NOMO-1 treated with dmso at 0.1 percent for 144 hours (cell line): ENCODE results near the gene RNF133.
"Not testable (repeated sequence)": the region's sequence is repeated elsewhere in the genome, so short reads cannot be mapped to it uniquely, and the experiment has no call there.

Experiments
- DNase-seq: peaks from one replicate; lab custom pipeline; 2025; ENCODE audit not compliant: unreplicated experiment; lab: John Stamatoyannopoulos, UW

RNF133 gene

GRCh38 chr7:122691569-122692235, 7.2 kb downstream of the RNF133 start:
- no peak for DNase-seq

- no peak for DNase-seq
Measured at GRCh38 chr7:122689346-122690109, 9.4 kb downstream of the RNF133 start.

DNA sequence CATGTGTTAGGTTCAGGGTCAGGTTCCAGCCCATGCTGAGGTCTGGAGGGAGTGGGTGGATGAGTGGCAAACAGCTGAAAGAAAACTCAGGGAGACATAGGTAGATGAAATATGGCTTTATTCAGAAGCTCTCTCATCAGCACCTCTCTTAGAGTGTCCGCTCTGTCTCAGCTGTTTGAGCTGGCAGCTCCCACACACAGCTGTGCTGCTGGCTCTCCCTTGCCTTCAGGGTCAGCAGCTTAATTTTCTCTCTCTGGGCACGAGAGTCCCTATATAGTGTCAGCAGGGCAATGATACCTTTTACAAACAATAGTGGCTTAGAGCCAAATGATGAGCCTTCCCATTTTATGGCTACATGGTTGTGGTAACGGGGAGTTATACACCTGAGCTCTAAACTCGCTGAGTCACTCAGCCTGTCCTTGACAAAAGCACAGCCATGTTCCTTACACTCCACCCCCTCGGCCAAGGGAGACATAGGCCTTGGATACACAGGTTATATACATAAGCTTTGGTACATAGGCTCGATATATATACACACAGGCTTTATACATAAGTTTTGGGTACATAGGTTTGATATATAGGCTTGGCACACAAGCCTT, 10.4 kb downstream of the RNF133 start:
- DNase-seq: no peak

DNA sequence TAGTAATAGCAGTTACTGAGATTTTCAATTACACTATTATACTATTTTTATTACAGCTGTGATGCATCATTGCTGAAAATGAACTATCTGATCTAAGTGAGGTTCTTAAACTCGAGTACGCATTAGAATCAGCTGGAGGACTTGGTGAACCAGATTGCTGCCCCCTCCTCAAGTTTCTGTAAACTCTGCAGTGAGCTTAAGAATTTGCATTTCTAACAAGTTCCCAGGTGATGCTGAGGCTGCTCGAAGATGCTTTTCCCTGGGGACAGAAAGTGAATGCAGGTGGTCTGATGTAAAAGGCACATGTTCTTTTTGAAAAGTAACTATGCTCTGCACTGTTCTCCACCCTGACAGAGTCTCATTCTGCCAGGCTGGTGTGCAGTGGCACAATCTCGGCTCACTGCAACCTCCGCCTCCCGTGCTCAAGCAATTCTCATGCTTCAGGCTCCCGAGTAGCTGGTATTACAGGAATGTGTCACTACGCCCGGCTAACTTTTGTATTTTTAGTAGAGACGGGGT, 12.5 kb downstream of the RNF133 start:
- no peak for DNase-seq

DNA sequence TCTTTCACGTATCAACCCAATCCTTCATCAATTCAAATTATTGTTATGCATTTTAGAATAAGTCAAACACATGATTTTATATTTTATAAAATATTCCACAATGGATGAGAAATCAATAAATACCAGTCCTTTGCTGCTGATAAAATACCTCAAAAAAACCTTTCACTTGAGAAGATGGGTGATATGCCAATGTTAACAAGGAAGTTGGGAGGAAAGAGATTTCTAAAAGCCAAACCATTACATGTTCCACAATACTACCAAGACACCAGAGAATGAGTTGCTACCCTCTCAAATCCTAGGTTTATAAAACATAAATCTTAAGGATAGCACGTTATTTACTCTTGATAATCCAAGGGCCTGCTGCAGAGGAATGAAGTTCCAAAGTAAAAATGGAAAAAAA, 14.4 kb downstream of the RNF133 start:
- DNase-seq: no peak

DNA sequence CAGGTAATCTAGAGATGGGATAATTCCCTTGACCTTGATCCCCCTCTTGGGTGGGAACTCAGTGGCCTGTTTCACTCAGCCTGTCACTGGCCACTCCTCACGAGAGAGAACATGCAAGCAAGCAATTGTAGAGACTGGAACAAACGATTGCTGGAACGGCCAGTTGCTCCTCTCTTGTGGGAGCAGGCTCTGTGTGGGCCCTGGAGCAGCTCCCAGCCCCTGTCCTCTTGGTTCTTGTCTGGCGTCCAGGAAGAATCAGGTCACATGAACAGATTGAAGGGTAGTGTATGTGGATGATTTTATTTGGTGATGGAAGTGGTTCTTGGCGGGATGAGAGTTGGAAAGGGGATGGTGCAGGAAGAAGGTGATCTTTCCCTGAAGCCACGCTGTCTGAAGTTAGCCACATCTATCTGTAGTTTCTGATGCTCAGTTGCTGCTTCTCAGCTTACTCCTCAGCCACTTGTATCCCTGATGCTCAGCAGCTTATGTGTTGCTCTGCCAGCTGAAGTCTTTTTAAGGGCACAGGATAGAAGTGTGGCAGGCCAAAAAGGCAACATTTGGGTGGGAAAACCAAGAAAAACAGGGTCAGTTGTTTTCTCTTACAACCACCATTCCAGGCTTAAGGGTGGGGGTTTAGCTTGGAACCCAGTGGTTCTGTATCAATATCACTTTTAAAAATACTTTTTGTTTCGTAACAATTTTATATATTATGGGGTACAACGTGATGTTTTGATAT, 15.9 kb downstream of the RNF133 start:
- no peak for DNase-seq

DNA sequence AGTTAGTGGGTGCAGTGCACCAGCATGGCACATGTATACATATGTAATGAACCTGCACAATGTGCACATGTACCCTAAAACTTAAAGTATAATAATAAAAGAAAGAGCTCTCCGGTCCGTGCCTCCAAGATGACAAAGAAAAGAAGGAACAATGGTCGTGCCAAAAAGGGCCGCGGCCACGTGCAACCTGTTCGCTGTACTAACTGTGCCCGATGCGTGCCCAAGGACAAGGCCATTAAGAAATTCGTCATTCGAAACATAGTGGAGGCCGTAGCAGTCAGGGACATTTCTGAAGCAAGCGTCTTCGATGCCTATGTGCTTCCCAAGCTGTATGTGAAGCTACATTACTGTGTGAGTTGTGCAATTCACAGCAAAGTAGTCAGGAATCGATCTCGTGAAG, 17.7 kb downstream of the RNF133 start:
- DNase-seq: not testable (repeated sequence)

- DNase-seq: no peak
Measured at GRCh38 chr7:122679813-122680212, 19.1 kb downstream of the RNF133 start.

GRCh38 chr7:122679269-122679709, 19.6 kb downstream of the RNF133 start:
- not testable (repeated sequence) for DNase-seq

GRCh38 chr7:122677149-122677548, 21.8 kb downstream of the RNF133 start:
- no peak for DNase-seq

- no peak for DNase-seq
Measured at GRCh38 chr7:122676466-122676865, 22.5 kb downstream of the RNF133 start.

GRCh38 chr7:122675621-122676020, 23.3 kb downstream of the RNF133 start:
- DNase-seq: no peak

DNA sequence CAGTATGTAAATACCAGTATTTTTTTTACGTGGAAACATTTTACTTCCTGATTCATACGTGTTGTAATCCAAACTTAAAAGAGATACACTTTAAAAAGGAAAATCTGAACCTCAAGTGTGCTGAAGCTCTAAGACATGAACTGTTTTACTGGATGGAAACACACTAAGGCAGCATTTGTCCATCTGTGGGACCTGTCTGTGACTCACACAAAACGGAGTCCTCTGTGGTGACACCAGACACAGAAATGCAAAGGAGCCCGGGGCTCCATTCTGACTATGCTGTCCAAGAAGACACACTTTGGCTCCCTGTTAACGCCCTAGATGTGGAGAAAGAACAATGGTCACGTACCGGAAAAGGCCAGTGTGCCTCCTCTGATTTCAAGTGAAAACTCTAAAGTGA, 23.9 kb downstream of the RNF133 start:
- no peak for DNase-seq

GRCh38 chr7:122674502-122674901, 24.4 kb downstream of the RNF133 start:
- no peak for DNase-seq

GRCh38 chr7:122673951-122674350, 25.0 kb downstream of the RNF133 start:
- no peak for DNase-seq

- DNase-seq: no peak
Measured at GRCh38 chr7:122672536-122672935, 26.4 kb downstream of the RNF133 start.

DNA sequence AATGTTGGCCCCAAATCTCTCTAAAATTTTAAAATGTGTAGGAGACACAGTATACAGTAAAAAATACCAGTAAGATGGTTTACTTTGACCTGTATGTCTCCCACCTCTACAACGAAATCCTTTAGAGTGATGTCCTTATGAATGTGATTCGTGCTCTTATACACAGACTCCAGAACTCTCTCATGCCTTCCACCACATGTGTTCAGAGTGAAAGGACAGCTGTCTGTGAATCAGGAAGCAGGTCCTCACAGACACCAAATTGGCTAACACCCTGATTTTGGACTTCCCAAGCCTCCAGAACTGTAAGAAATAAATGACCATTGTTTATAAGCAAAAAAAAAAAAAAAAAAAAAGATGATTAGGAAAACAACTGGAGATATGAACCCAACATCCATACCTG, 35.2 kb downstream of the RNF133 start:
- no peak for DNase-seq

- DNase-seq: no peak
Measured at GRCh38 chr7:122658856-122659255, 40.1 kb downstream of the RNF133 start.

DNA sequence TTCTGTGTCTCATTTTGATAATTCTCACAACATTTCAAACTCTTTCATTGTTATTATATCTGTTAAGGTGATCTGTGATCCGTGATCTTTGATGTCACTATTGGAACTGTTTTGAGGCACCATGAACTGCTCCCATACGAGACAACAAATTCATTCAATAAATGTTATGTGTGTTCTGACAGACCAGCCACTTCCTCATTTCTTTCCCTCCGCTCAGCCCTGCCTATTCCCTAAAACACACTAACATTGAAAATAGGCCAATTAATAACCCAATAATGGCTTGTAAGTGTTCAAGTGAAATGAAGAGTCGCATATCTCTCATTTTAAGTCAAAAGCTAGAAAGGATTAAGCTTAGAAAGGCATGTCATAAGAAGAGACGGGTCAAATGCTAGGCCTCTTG, 45.2 kb downstream of the RNF133 start:
- no peak for DNase-seq

- DNase-seq: no peak
Measured at GRCh38 chr7:122652876-122653275, 46.0 kb downstream of the RNF133 start.

- DNase-seq: no peak
Measured at GRCh38 chr7:122651451-122651850, 47.5 kb downstream of the RNF133 start.
